Activated CD8-positive, alpha-beta memory T cell treated with anti-CD3 and anti-CD28 coated beads, Interleukin-2, amount 50 U/mL, for 1 hour (primary cell): ENCODE results near the gene COL6A1.

Experiments
- DNase-seq: peaks from one replicate; pipeline ENCODE4 v3.0.0-alpha.2; 2020; ENCODE audit errors: extremely low read depth

Gene COL6A1

GRCh38 chr21:45994759-45995685 is 13.5 kb downstream of the COL6A1 start:
- no peak for DNase-seq

- DNase-seq, result no peak
Measured at GRCh38 chr21:45995686-45996179, 14.2 kb downstream of the COL6A1 start.

- DNase-seq, result no peak
Measured at GRCh38 chr21:45996311-45997204, 15.0 kb downstream of the COL6A1 start.

- DNase-seq, result no peak
Measured at GRCh38 chr21:45997205-45997494, 15.6 kb downstream of the COL6A1 start.

GRCh38 chr21:45997495-45998275 is 16.1 kb downstream of the COL6A1 start:
- DNase-seq, result no peak

- no peak for DNase-seq
Measured at GRCh38 chr21:45998276-45998701, 16.7 kb downstream of the COL6A1 start.

GRCh38 chr21:45998871-45999580 is 17.5 kb downstream of the COL6A1 start:
- DNase-seq, result no peak

GRCh38 chr21:45999581-46000181 is 18.1 kb downstream of the COL6A1 start:
- DNase-seq, result no peak

GRCh38 chr21:46000182-46000730 is 18.7 kb downstream of the COL6A1 start:
- no peak for DNase-seq

- no peak for DNase-seq
Measured at GRCh38 chr21:46000731-46001641, 19.4 kb downstream of the COL6A1 start.

GRCh38 chr21:46001821-46002681 is 20.5 kb downstream of the COL6A1 start:
- DNase-seq, result no peak

- DNase-seq, result no peak
Measured at GRCh38 chr21:46002841-46003574, 21.4 kb downstream of the COL6A1 start.

GRCh38 chr21:46003575-46004007 is 22.0 kb downstream of the COL6A1 start:
- DNase-seq, result no peak

GRCh38 chr21:46004168-46004861 is 22.7 kb downstream of the COL6A1 start:
- no peak for DNase-seq

GRCh38 chr21:46005081-46005480 is 23.5 kb downstream of the COL6A1 start:
- DNase-seq, result no peak

- DNase-seq, result no peak
Measured at GRCh38 chr21:46005481-46005881, 23.9 kb downstream of the COL6A1 start.
